Effector CD8-positive, alpha-beta T cell (primary cell): ENCODE measurements around the gene CALHM4.

Source experiments
- DNase-seq: peaks from one replicate; lab custom pipeline; 2025; lab: John Stamatoyannopoulos, UW

The CALHM4 gene

DNA sequence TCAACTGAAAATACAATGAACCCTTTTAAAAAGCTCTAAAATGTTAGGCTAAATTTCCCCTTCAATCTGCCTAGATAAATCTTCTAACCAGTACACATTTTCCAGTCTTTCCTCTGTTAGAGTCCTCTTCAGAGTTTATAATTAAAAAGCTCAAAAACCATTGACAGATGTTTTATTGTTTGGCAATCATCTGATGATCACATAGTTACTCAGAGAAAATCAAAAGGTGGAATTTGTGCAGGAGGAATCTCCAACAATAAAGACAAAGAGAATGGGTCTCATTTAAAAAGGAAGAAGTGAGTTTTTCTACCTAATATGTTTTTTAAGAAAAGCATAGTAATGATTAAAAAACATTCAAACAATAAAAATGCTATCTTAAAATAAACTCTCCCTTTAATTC, 11.1 kb upstream of the CALHM4 start:
- no peak for DNase-seq

DNA sequence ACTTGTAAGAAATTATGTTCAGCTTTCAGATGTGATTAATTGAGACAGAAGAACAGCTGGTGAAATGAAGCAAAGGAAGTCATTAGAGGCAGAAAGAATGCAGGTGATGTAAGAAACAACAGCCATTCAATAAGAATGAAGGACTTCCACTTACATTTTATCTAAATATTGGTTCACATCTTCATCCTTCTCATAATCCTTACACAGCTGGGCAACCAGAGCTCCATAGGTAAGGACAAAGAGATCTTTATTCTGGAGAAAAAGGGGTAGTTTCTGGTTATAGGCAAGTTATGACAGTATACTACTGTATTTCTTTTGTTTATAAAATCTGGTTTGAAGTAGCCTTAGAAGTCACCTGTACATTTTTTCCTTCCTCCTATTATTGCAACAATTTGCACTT, 10.4 kb upstream of the CALHM4 start:
- DNase-seq = no peak

DNA sequence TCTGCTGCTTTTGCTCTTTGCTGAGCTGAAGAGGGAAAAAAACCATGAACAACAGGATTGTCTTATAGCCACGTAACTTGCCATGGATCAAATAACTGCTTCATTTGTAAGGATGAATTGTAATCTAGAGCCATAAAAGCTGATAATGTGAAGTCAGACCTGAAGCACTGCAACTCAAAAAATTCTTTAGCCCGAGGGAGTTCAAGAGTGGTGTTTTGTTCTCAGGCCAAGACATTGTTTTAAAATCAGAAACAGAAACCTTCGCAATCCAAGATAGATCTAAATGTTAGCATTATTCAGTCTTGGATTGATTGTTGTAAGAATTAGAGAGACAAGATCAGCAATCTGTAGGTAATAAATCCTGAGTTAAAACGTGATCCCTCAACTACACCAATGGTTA, 7.9 kb upstream of the CALHM4 start, which contains the start of gene TRAPPC3L:
Gene TRAPPC3L, minus strand, starts transcription at position 34 of the 400 bp plus-strand sequence. CDS start 170 bp downstream, outside the sequence.
- DNase-seq = no peak

GRCh38 chr6:116547358-116547757, 6.2 kb upstream of the CALHM4 start:
- DNase-seq = no peak

DNA sequence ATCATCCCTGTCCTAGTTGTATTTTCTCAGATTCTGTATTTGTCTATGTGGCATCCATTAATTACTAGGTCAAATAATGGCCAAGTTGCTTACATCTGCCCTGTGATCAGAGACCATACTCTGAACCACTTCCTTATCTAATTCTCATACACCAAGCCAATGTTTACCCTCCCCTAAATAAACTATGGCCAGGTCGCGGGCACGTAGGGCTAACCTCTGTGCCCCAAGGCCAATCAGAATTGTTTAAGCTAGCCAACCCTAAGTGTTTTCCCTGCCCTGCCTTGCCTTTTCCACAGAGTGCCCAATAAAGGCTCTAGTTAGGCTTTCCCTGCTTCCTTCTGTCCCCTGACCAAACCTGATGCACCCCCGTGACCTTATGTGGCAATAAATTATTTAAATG, 2.8 kb upstream of the CALHM4 start:
- DNase-seq = no peak

DNA sequence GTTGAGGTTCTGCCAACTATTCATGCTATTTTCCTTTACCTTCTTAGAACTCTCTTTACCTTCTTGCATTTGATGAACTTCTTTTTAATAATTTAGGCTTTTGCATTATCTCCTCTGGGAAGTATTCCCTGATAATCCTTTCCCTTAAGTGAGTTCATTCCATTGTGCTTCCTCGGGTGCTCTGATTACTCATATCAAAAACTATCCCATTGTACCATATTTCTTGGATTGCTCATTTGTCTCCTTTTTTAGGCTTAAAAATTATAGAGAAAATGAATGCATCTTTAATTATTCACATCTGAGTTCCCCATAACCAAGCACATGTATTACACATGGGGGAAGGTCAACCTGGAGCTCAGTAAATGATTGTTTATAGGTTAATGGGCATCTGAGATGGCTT, 2.5 kb downstream of the CALHM4 start:
- no peak for DNase-seq

DNA sequence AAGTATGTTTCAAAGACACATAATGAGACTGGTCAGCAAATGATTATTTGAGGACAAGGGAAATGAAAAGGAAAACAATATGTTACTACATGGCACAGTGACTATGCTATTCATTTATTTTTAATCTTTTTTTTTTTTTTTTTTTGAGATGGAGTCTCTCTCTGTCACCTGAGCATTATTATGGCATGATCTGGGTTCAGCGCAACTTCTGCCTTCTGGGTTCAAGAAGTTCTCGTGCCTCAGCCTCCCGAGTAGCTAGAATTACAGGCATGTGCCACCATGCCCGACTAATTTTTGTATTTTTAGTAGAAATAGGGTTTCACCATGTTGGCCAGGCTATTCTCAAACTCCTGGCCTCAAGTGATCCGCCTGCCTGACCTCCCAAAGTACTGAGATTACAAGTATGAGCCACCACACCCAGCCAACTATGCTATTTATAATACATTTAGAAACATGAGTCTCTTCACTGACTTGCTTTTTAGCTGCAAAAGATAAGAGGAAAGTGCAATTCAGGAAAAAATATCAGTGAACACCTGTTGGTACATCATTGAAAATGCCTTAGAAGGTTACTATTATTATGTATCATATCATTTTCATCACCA, 3.4 kb downstream of the CALHM4 start:
- no peak for DNase-seq

- no peak for DNase-seq
These were observed 4.3 kb downstream of the CALHM4 start for GRCh38 chr6:116557893-116558292.

- no peak for DNase-seq
These were observed 6.6 kb downstream of the CALHM4 start for GRCh38 chr6:116560130-116560529.

DNA sequence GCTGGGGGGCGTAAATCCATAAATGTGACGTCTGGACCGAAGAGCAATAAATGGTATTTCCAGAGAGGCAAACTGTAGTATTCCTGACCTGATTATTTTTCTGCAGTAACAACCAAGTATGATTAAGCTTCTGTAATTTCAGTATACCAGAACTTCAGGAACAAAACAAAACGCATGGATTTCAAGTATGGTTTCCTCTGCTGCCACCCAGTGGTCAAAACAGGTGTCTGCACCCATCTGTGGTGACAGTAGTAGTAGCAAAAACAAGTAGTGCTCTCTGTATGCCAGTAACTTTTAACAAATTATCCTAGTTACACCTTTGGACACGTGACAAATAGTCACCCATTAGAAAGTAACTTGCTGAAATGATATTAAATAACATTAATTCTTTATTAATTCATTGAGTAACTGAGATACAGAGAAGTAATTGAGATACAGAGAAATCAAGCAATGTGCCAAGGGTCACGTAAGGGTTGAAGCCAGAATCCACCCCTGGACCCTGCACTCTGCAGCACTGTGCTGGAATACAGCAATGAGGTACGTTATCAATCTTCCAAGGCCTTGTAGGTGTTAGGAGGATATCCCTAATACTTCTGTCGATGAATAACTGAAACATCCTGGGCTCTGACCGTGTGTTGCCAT, 7.9 kb downstream of the CALHM4 start:
- peak; percentile 44 for DNase-seq

GRCh38 chr6:116562019-116562403, 8.5 kb downstream of the CALHM4 start:
- DNase-seq = no peak

DNA sequence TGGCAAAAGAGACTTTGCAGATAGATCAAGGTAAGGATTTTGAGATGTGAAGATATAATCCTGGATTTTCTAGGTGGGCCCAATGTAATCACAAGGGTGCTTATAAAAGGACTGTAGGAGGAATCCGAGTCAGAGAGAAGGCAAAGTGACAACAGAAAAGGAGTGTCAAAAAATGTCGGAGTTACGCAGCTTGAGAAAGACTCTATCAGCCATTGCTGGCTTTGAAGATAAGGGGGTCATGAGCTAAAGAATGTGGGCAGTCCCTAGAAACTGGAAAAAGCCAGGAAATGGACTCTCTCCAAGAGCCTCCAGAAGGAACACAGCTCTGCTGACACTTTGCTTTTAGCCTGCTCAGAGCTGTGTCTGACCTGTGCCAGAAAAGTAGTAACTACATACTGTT, 9.1 kb downstream of the CALHM4 start:
- DNase-seq = no peak

DNA sequence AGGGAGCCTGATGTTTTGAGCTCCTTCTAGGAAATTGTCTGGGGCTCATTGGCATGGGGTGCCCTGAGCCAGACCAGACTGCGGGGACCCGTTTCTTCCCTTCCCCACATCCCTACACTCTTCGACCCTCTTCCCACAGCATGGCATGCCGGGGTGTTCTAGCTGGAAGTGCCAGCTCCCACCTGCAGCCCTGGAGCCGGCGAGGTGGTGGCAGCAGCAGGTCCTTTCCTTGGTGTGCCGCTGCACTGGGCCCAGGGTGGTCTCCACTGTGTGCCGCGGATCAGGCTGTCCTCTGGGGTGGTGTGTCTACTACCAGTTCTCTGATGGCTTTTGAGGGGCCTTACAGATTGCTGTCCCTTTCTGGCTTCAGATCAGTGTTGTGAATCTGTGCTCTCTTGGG, 10.3 kb downstream of the CALHM4 start:
- DNase-seq = no peak

DNA sequence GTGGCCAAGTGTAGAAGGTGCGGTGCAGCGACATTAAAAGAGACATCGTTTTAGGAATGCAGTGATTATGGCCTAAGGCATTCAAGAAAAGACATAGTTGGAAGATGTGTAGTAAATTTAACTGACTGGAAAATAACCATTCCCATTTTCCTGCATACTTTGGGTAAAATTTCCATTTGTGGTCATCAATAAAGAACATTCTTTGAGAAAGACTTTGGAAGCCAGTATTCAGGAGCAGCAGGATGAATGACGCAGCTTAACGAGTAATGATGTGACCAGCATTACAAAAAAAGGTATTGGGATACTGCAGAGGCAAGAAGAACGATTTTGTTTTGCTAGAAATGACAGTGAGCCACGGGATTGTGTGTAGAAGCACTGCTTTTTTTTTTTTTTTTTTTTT, 10.8 kb downstream of the CALHM4 start:
- DNase-seq = no peak

GRCh38 chr6:116564921-116565872, 11.6 kb downstream of the CALHM4 start:
- no peak for DNase-seq

- DNase-seq = no peak
These were observed 14.6 kb downstream of the CALHM4 start for GRCh38 chr6:116568111-116568510.

DNA sequence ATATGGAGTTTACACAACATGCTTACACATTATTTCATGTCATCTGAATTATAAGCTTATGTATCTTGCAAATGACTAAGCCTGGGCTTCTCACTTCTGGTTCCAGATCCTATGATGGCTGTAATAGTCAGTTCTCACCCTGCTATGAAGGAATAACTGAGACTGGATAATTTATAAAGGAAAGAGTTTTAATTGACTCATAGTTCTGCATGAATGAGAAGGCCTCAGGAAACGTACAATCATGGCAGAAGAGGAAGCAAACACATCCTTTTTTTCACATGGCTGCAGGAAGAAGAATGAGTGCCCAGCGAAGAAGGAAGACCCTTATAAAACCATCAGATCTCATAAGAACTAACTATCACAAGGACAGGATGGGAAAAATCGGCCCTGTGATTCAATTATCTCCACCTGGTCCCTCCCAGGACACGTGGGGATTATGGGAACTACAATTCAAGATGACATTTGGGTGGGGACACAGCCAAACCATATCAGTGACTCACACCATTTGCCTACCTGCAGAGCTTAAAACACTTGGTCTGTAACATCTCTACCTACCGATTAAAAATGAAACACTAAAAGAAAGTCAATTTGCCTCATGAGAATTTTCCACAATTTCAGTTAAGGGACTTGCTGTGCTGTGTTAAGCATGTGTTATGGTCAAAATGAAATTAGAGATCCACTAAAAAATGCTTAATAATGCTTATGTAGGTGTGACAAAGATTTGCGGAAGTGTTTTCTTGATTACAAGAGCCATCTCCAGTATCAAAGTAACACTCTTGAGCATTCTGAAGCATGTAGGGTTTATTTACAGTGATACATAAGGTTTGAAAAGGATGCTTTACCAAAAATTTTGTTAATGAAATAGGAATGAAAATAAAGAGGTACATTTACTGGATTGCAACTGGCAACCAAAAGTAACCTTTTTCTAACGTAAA, 15.5 kb downstream of the CALHM4 start:
- no peak for DNase-seq

DNA sequence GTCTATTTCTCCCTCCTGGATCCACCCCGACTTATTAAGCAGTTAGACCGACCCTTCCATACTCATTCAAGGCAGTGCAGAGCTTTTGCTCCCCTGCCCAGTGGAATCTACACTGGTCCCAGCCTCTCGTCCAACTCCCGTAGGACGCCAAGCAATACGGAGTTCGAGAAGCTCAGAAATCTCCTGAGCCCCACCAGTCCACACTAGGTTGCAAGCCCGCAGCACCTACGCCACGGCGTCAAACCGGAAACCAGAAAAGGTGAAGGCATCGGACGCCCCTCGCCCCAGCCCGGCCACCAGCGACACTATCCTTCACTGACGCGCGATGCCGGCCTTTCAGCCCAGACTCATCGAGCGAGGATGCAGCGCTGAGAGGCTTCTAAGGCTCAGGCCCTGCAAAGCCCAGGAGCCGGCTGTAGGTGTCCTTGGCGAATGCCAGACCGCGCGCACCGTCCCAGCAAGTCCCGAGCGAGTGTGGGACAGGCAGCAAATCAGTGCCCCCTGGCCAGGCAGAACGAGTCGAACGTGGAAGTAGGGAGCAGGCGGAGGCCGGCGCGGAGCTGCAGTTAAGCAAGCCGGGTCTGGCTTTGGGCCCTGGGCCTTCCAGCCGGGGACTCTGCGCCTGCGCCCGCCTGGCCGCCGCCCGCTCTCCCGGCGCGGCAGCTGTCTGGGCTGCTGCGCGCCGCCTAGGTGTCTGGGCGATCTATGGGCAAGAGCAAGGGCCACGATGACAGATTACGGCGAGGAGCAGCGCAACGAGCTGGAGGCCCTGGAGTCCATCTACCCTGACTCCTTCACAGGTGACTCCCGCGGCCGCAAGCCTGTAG, 17.5 kb downstream of the CALHM4 start, which contains the start of gene RWDD1:
Gene RWDD1, plus strand, starts transcription at position 649 of the 827 bp plus-strand sequence. Its CDS starts 79 bp downstream, at position 728.
- peak; percentile 94 for DNase-seq

DNA sequence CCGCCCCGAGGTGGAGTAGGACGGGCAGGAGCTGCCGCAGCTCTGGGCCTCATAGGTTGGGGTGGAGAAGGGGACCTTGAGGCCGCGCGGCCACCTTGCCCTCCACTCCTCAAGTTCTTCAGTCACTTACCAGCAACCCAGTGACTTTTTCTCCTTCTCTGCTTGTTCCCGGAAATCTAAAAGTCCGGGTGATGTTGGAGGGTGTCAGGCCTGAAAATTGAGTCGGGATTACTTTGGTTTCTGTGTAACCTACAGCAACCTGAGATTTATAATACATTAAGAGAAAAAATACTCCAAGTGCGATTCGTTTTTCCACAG, 18.1 kb downstream of the CALHM4 start:
- DNase-seq = no peak

- no peak for DNase-seq
These were observed 18.6 kb downstream of the CALHM4 start for GRCh38 chr6:116572162-116572561.

- no peak for DNase-seq
These were observed 21.7 kb downstream of the CALHM4 start for GRCh38 chr6:116575227-116575626.
